HG03521 (cell line): ENCODE measurements around the gene PRPF19.

Experiments used
- ATAC-seq: cut with Tn5 transposase; IDR thresholded peaks from one replicate; pipeline ENCODE4 v1.9.1; 2021; ENCODE audit warnings: mild to moderate bottlenecking, moderate library complexity; ENCODE audit not compliant: unreplicated experiment

PRPF19 gene

GRCh38 chr11:60875366-60876167 lies 30.8 kb downstream of the PRPF19 start:
- ATAC-seq = no peak

- no peak for ATAC-seq
These were observed 31.7 kb downstream of the PRPF19 start for GRCh38 chr11:60874421-60875365.

GRCh38 chr11:60873533-60873932 lies 32.9 kb downstream of the PRPF19 start:
- ATAC-seq = no peak

GRCh38 chr11:60872961-60873524 lies 33.3 kb downstream of the PRPF19 start:
- no peak for ATAC-seq

GRCh38 chr11:60872124-60872960 lies 34.0 kb downstream of the PRPF19 start:
- no peak for ATAC-seq

GRCh38 chr11:60871378-60872061 lies 34.9 kb downstream of the PRPF19 start:
- ATAC-seq = no peak

GRCh38 chr11:60870733-60871377 lies 35.5 kb downstream of the PRPF19 start:
- no peak for ATAC-seq

- ATAC-seq = no peak
These were observed 36.1 kb downstream of the PRPF19 start for GRCh38 chr11:60870276-60870675.

- ATAC-seq = no peak
These were observed 36.9 kb downstream of the PRPF19 start for GRCh38 chr11:60869451-60869825.

GRCh38 chr11:60868682-60869450 lies 37.5 kb downstream of the PRPF19 start:
- ATAC-seq = no peak

GRCh38 chr11:60867871-60868681 lies 38.3 kb downstream of the PRPF19 start:
- ATAC-seq = no peak

GRCh38 chr11:60866911-60867870 lies 39.2 kb downstream of the PRPF19 start, which contains the start of gene ZP1:
ZP1 (plus strand) TSS chr11:60867542; CDS start chr11:60867562, 20 bp downstream.
- ATAC-seq = no peak

- ATAC-seq = no peak
These were observed 41.4 kb downstream of the PRPF19 start for GRCh38 chr11:60864856-60865513.

- ATAC-seq = no peak
These were observed 42.5 kb downstream of the PRPF19 start for GRCh38 chr11:60863550-60864521.

- ATAC-seq = no peak
These were observed 44.2 kb downstream of the PRPF19 start for GRCh38 chr11:60862171-60862570.
